HEK293 (cell line): ENCODE results near the gene MAML2.

ENCODE experiments used
- CTCF ChIP-seq: fragments of 450-650 bp; formaldehyde crosslinking; IDR thresholded peaks from 2 replicates; pipeline ENCODE4 v1.5.1; 2016; ENCODE audit warnings: missing biosample characterization, missing genetic modification characterization
- GFI1B ChIP-seq: fragments of 450-650 bp; formaldehyde crosslinking; IDR thresholded peaks from 2 replicates; pipeline ENCODE4 v1.5.1; 2016; ENCODE audit warnings: missing biosample characterization, missing genetic modification characterization
- KLF1 ChIP-seq: fragments of 450-650 bp; formaldehyde crosslinking; IDR thresholded peaks from 2 replicates; pipeline ENCODE4 v1.5.1; 2016; ENCODE audit warnings: missing biosample characterization, missing genetic modification characterization
- KLF16 ChIP-seq: fragments of 450-650 bp; formaldehyde crosslinking; IDR thresholded peaks from 2 replicates; pipeline ENCODE4 v1.5.1; 2017; ENCODE audit warnings: missing biosample characterization, missing genetic modification characterization
- KLF9 ChIP-seq: fragments of 450-650 bp; formaldehyde crosslinking; IDR thresholded peaks from 2 replicates; pipeline ENCODE4 v1.5.1; 2016; ENCODE audit warnings: missing biosample characterization, missing genetic modification characterization, low read depth
- PBX3 ChIP-seq: sonication (generic); formaldehyde crosslinking; IDR thresholded peaks from 2 replicates; pipeline ENCODE4 v1.8.1; 2022; ENCODE audit warnings: mild to moderate bottlenecking, moderate library complexity, missing genetic modification reagents
- SCRT2 ChIP-seq: fragments of 450-650 bp; formaldehyde crosslinking; IDR thresholded peaks from 2 replicates; pipeline ENCODE4 v1.5.1; 2016; ENCODE audit warnings: missing biosample characterization, missing genetic modification characterization
- ZNF157 ChIP-seq: fragments of 450-650 bp; formaldehyde crosslinking; IDR thresholded peaks from 2 replicates; pipeline ENCODE4 v1.5.1; 2016; ENCODE audit warnings: missing biosample characterization, missing genetic modification characterization
- ZNF24 ChIP-seq: fragments of 450-650 bp; formaldehyde crosslinking; IDR thresholded peaks from 2 replicates; pipeline ENCODE4 v1.5.1; 2016; ENCODE audit warnings: missing biosample characterization, missing genetic modification characterization
- ZNF280D ChIP-seq: fragments of 450-650 bp; formaldehyde crosslinking; IDR thresholded peaks from 2 replicates; pipeline ENCODE4 v1.5.1; 2016; ENCODE audit warnings: missing biosample characterization, missing genetic modification characterization
- ZNF324 ChIP-seq: fragments of 450-650 bp; formaldehyde crosslinking; IDR thresholded peaks from 2 replicates; pipeline ENCODE4 v1.5.1; 2016; ENCODE audit warnings: missing biosample characterization, missing genetic modification characterization
- ZNF501 ChIP-seq: fragments of 450-650 bp; formaldehyde crosslinking; IDR thresholded peaks from 2 replicates; pipeline ENCODE4 v1.5.1; 2016; ENCODE audit warnings: missing biosample characterization, missing genetic modification characterization
- ZNF549 ChIP-seq: fragments of 450-650 bp; IDR thresholded peaks from 2 replicates; pipeline ENCODE4 v1.5.1; 2018; ENCODE audit warnings: missing biosample characterization, missing genetic modification characterization, mild to moderate bottlenecking, inconsistent platforms, moderate library complexity
- ZNF664 ChIP-seq: fragments of 450-650 bp; formaldehyde crosslinking; IDR thresholded peaks from 2 replicates; pipeline ENCODE4 v1.5.1; 2016; ENCODE audit warnings: missing biosample characterization, missing genetic modification characterization

GRCh38 chr11:96365493-96365892, 22.5 kb upstream of the MAML2 start:
- TF ChIP-seq KLF1 (tag by site-specific recombination), result no peak
- TF ChIP-seq GFI1B (tag by site-specific recombination), result no peak
- no peak for TF ChIP-seq ZNF24 (tag by site-specific recombination)
- TF ChIP-seq CTCF (tag by site-specific recombination), result no peak
- TF ChIP-seq KLF16, result no peak
- no peak for TF ChIP-seq ZNF664 (tag by site-specific recombination)
- no peak for TF ChIP-seq ZNF324 (tag by site-specific recombination)
- no peak for TF ChIP-seq PBX3 (CRISPR knock-in tag)
- no peak for TF ChIP-seq ZNF501 (tag by site-specific recombination)
- TF ChIP-seq SCRT2, result no peak
- no peak for TF ChIP-seq ZNF549 (tag by site-specific recombination)
- TF ChIP-seq ZNF157, result no peak
- TF ChIP-seq ZNF280D (tag by site-specific recombination), result no peak
- TF ChIP-seq KLF9 (tag by site-specific recombination), result no peak
